Measurements from ENCODE around the gene CIAO3. TPM values are rescaled to one million over a fixed set of nuclear protein-coding genes. Genes with fewer than 3 reads are reported as not detected.

CIAO3 gene
- total and polyA plus RNA-seq, 10 of the 15 experiments (the other 5 are each of a cell fraction or from before 2014, with no cell fraction given) = 1.4 to 37.5 (median 30.8) TPM

- TF ChIP-seq ZBTB40 (IDR thresholded peaks at IDR 0.05; ENCODE audit: borderline replicate concordance) (no peak), SUZ12 (IDR thresholded peaks at IDR 0.05; ENCODE audit: unreplicated experiment) (no peak), ATF7 (IDR thresholded peaks at IDR 0.05; ENCODE audit: low read depth) (peak; percentile 81; the same call in 1 of the 2 replicates), TCF12 (IDR thresholded peaks at IDR 0.05; ENCODE audit: low read depth, low read length) (peak; percentile 67; the same call in 1 of the 2 replicates), CREB1 (IDR thresholded peaks at IDR 0.05; ENCODE audit: low read depth) (peak; percentile 97), WRNIP1 (IDR thresholded peaks at IDR 0.05; ENCODE audit: borderline replicate concordance, low read depth, low read length) (no peak), POLR2AphosphoS2 (IDR thresholded peaks at IDR 0.05; ENCODE audit: low read depth, low read length) (no peak), MLLT1 (IDR thresholded peaks at IDR 0.05) (no peak), HCFC1 (IDR thresholded peaks at IDR 0.05; ENCODE audit: low read length) (peak; percentile 97), NKRF (conservative IDR thresholded peaks at IDR 0.05) (peak; percentile 66; the same call in 1 of the 2 replicates), ATF3 (IDR thresholded peaks at IDR 0.05; ENCODE audit: borderline replicate concordance, extremely low read depth, low read depth, low read length) (peak; percentile 99), CHD2 (IDR thresholded peaks at IDR 0.05; ENCODE audit: borderline replicate concordance, low read depth, low read length) (peak; percentile 81), BRCA1 (IDR thresholded peaks at IDR 0.05; ENCODE audit: low read depth, low read length) (no peak), E4F1 (IDR thresholded peaks at IDR 0.05; ENCODE audit: borderline replicate concordance, partially characterized antibody) (peak; percentile 100), STAT1 (conservative IDR thresholded peaks at IDR 0.05) (peak; percentile 72; the same call in 1 of the 2 replicates), CHD1 (IDR thresholded peaks at IDR 0.05; ENCODE audit: low read depth, low read length) (no peak), SREBF1 (IDR thresholded peaks at IDR 0.05; ENCODE audit: low read length) (0 out of 2 replicates have a peak, but pooled peaks have one; percentile 4), NFYB (IDR thresholded peaks at IDR 0.05; ENCODE audit: insufficient read depth, low read depth, low read length) (no peak), ZNF622 (IDR thresholded peaks at IDR 0.05) (no peak)
Observed at GRCh38 chr16:740764-741505, at the start of gene CIAO3 (continued).

All from GM12878 (cell line).